ENCODE measurements around the gene NPBWR2.
"Not testable (repeated sequence)": the region's sequence is repeated elsewhere in the genome, so short reads cannot be mapped to it uniquely, and the experiment has no call there.

Gene NPBWR2

GRCh38 chr20:64102647-64103354 lies 4.6 kb downstream of the NPBWR2 start:
- peak; percentile 77 for DNase-seq (ENCODE audit: low spot score)

GRCh38 chr20:64101731-64102621 lies 5.4 kb downstream of the NPBWR2 start:
- DNase-seq (ENCODE audit: low spot score) = peak; percentile 97

GRCh38 chr20:64100946-64101688 lies 6.2 kb downstream of the NPBWR2 start:
- no peak for DNase-seq (ENCODE audit: low spot score)

GRCh38 chr20:64100566-64100888 lies 6.8 kb downstream of the NPBWR2 start:
- DNase-seq (ENCODE audit: low spot score) = no peak

GRCh38 chr20:64099880-64100565 lies 7.3 kb downstream of the NPBWR2 start:
- DNase-seq (ENCODE audit: low spot score) = no peak

- DNase-seq (ENCODE audit: low spot score) = no peak
Measured at GRCh38 chr20:64099086-64099786, 8.1 kb downstream of the NPBWR2 start.

- DNase-seq (ENCODE audit: low spot score) = no peak
Measured at GRCh38 chr20:64098471-64099013, 8.8 kb downstream of the NPBWR2 start.

- no peak for DNase-seq (ENCODE audit: low spot score)
Measured at GRCh38 chr20:64096535-64096934, 10.8 kb downstream of the NPBWR2 start.

- DNase-seq (ENCODE audit: low spot score) = no peak
Measured at GRCh38 chr20:64095927-64096326, 11.4 kb downstream of the NPBWR2 start.

- DNase-seq (ENCODE audit: low spot score) = no peak
Measured at GRCh38 chr20:64095455-64095854, 11.9 kb downstream of the NPBWR2 start.

- no peak for DNase-seq (ENCODE audit: low spot score)
Measured at GRCh38 chr20:64093013-64093503, 14.3 kb downstream of the NPBWR2 start.

GRCh38 chr20:64092258-64093012 lies 14.9 kb downstream of the NPBWR2 start:
- peak; percentile 54 for DNase-seq (ENCODE audit: low spot score)

GRCh38 chr20:64091770-64092169 lies 15.6 kb downstream of the NPBWR2 start:
- peak; percentile 69 for DNase-seq (ENCODE audit: low spot score)

GRCh38 chr20:64091340-64091739 lies 16.0 kb downstream of the NPBWR2 start:
- no peak for DNase-seq (ENCODE audit: low spot score)

- DNase-seq (ENCODE audit: low spot score) = peak; percentile 66
Measured at GRCh38 chr20:64090165-64090564, 17.2 kb downstream of the NPBWR2 start.

- DNase-seq (ENCODE audit: low spot score) = not testable (repeated sequence)
Measured at GRCh38 chr20:64088586-64088985, 18.8 kb downstream of the NPBWR2 start.

GRCh38 chr20:64087226-64087825 lies 20.0 kb downstream of the NPBWR2 start:
- DNase-seq (ENCODE audit: low spot score) = not testable (repeated sequence)

- DNase-seq (ENCODE audit: low spot score) = no peak
Measured at GRCh38 chr20:64086801-64087200, 20.6 kb downstream of the NPBWR2 start.

GRCh38 chr20:64084685-64085152 lies 22.6 kb downstream of the NPBWR2 start:
- DNase-seq (ENCODE audit: low spot score) = no peak

Measured in D341Med (cell line).